Activated CD4-positive, alpha-beta T cell treated with anti-CD3 and anti-CD28 coated beads, Interleukin-2, amount 10 ng/mL, durations not matched to agents 7 days and 5 days (primary cell): ENCODE data around the gene RAB23. TPM values are rescaled to one million over a fixed set of nuclear protein-coding genes. Genes with fewer than 3 reads are reported as not detected.

Source experiments
- total RNA-seq, 2 experiments: library from RNA; stranded (reverse); gene quantifications; one replicate each; pipeline ENCODE4 v1.2.3, GENCODE V29; 2021

RAB23 gene
- total RNA-seq, 2 experiments from 2014 or later = 3.5 to 3.8 TPM

Other genes with a start within 250 kb of the RAB23 start
- 10 to 100 TPM; 13.9 to 15.4 TPM for gene KIAA1586, start 175.6 kb downstream of the RAB23 start, total RNA-seq
- gene ZNF451, start 132.1 kb downstream of the RAB23 start, total RNA-seq = 10 to 100 TPM; 62.2 to 66.6 TPM
- gene BAG2, start 50.0 kb downstream of the RAB23 start, total RNA-seq = 1 to 10 TPM; 7.7 to 8.0 TPM
- gene PRIM2, start 95.3 kb upstream of the RAB23 start, total RNA-seq = 10 to 100 TPM; 35.7 to 37.7 TPM